Kidney capillary endothelial cell (primary cell): ENCODE measurements around the gene SORBS2.

Experiments
- DNase-seq: peaks from one replicate; pipeline ENCODE4 v3.0.0-alpha.2; 2018; ENCODE audit warnings: low spot score

SORBS2 gene

GRCh38 chr4:185640811-185641675 is 171.0 kb downstream of the SORBS2 start:
- DNase-seq: peak; percentile 48

- DNase-seq: no peak
These were observed 173.3 kb downstream of the SORBS2 start for GRCh38 chr4:185638548-185639301.

GRCh38 chr4:185638093-185638492 is 173.9 kb downstream of the SORBS2 start:
- DNase-seq: no peak

- DNase-seq: no peak
These were observed 174.7 kb downstream of the SORBS2 start for GRCh38 chr4:185637163-185637875.

GRCh38 chr4:185634066-185634652 is 177.8 kb downstream of the SORBS2 start:
- DNase-seq: peak; percentile 12

- DNase-seq: no peak
These were observed 185.2 kb downstream of the SORBS2 start for GRCh38 chr4:185626798-185627197.

- DNase-seq: no peak
These were observed 186.5 kb downstream of the SORBS2 start for GRCh38 chr4:185625503-185625902.

GRCh38 chr4:185624259-185624589 is 187.8 kb downstream of the SORBS2 start:
- DNase-seq: no peak

GRCh38 chr4:185623444-185624258 is 188.3 kb downstream of the SORBS2 start:
- DNase-seq: no peak

- DNase-seq: no peak
These were observed 203.8 kb downstream of the SORBS2 start for GRCh38 chr4:185608185-185608584.

GRCh38 chr4:185602397-185602796 is 209.6 kb downstream of the SORBS2 start:
- no peak for DNase-seq

- DNase-seq: no peak
These were observed 211.1 kb downstream of the SORBS2 start for GRCh38 chr4:185600801-185601434.

- DNase-seq: no peak
These were observed 212.3 kb downstream of the SORBS2 start for GRCh38 chr4:185599553-185600243.

- DNase-seq: no peak
These were observed 213.0 kb downstream of the SORBS2 start for GRCh38 chr4:185598846-185599552.

GRCh38 chr4:185597532-185598188 is 214.3 kb downstream of the SORBS2 start:
- peak; percentile 74 for DNase-seq

- no peak for DNase-seq
These were observed 219.0 kb downstream of the SORBS2 start for GRCh38 chr4:185592845-185593488.

- no peak for DNase-seq
These were observed 219.6 kb downstream of the SORBS2 start for GRCh38 chr4:185592438-185592837.

- DNase-seq: no peak
These were observed 220.3 kb downstream of the SORBS2 start for GRCh38 chr4:185591679-185592141.
